SU-DHL-6 (cell line): ENCODE data around the gene CYP2W1.
"Not testable (repeated sequence)": the region's sequence is repeated elsewhere in the genome, so short reads cannot be mapped to it uniquely, and the experiment has no call there.

Experiments used
- EZH2phosphoT487 ChIP-seq: fragments of 200-600 bp; sonication (generic), shearing (Covaris generic); conservative IDR thresholded peaks from 2 replicates; pipeline ENCODE4 v1.6.1; 2018; ENCODE audit warnings: mild to moderate bottlenecking, antibody characterized with exemption, low read length, moderate library complexity, mixed read lengths
- TF ChIP-seq, protein P1 (sequence below): fragments of 200-600 bp; sonication (generic); IDR thresholded peaks from one replicate; pipeline ENCODE4 v1.5.1; 2017; ENCODE audit warnings: antibody characterized with exemption, mild to moderate bottlenecking, low read length, moderate library complexity; ENCODE audit not compliant: insufficient read depth, poor library complexity, severe bottlenecking

GRCh38 chr7:959740-960139 lies 23.2 kb upstream of the CYP2W1 start:
- TF ChIP-seq, protein P1, sequence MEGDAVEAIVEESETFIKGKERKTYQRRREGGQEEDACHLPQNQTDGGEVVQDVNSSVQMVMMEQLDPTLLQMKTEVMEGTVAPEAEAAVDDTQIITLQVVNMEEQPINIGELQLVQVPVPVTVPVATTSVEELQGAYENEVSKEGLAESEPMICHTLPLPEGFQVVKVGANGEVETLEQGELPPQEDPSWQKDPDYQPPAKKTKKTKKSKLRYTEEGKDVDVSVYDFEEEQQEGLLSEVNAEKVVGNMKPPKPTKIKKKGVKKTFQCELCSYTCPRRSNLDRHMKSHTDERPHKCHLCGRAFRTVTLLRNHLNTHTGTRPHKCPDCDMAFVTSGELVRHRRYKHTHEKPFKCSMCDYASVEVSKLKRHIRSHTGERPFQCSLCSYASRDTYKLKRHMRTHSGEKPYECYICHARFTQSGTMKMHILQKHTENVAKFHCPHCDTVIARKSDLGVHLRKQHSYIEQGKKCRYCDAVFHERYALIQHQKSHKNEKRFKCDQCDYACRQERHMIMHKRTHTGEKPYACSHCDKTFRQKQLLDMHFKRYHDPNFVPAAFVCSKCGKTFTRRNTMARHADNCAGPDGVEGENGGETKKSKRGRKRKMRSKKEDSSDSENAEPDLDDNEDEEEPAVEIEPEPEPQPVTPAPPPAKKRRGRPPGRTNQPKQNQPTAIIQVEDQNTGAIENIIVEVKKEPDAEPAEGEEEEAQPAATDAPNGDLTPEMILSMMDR, result not testable (repeated sequence)
- TF ChIP-seq EZH2phosphoT487, result not testable (repeated sequence)
